Mesenteric fat pad (tissue), 1 donor: ENCODE data around the gene TMEM187. TPM values are rescaled to one million over a fixed set of nuclear protein-coding genes. Genes with fewer than 3 reads are reported as not detected.

Experiments used
- DNase-seq: peaks from one replicate; pipeline ENCODE4 v3.0.0-alpha.2; 2020; ENCODE audit warnings: low spot score
- long read RNA-seq: library from polyadenylated mRNA; unstranded; transcript quantifications from one replicate; pipeline ENCODE4 v2.0.0, GENCODE V29; 2020
- total RNA-seq: library from RNA; stranded (reverse); fragmentation: NEBNext Ultra II Directional; extraction: Animal tissue kit (Norgen Biotek cat#: 25700); gene quantifications from one replicate; pipeline ENCODE4 v1.2.1, GENCODE V29; 2021
- donor health status: DM: yes; HTN: yes; CAD: no.

Gene TMEM187
- total RNA-seq: 8.7 TPM
- long read RNA-seq, transcript TMEM187-201 (2 exons, 1,880 nt): major isoform, 76 of 80 reads
- long read RNA-seq, partial matches to known transcripts: 3 of 80 reads
- long read RNA-seq, other reads (novel, unspliced or antisense): 1 of 80 reads

GRCh38 chrX:153972368-153973126, at the start of gene TMEM187:
Gene TMEM187 (plus strand): TSS chrX:153972754. CDS start chrX:153982063, 9,309 bp downstream.
- peak; percentile 96 for DNase-seq

GRCh38 chrX:153922932-153923857, 49.4 kb upstream of the TMEM187 start:
- no peak for DNase-seq

- no peak for DNase-seq
Measured at GRCh38 chrX:153924149-153924861, 48.2 kb upstream of the TMEM187 start.

- no peak for DNase-seq
Measured at GRCh38 chrX:153925387-153925738, 47.2 kb upstream of the TMEM187 start.

- no peak for DNase-seq
Measured at GRCh38 chrX:153925739-153926551, 46.6 kb upstream of the TMEM187 start, which contains the start of gene ARHGAP4. Gene ARHGAP4 (minus strand): TSS chrX:153926264. CDS start chrX:153926202, 62 bp downstream.

- no peak for DNase-seq
Measured at GRCh38 chrX:153926552-153926857, 46.0 kb upstream of the TMEM187 start.

GRCh38 chrX:153926858-153927671, 45.5 kb upstream of the TMEM187 start:
- DNase-seq: no peak

- no peak for DNase-seq
Measured at GRCh38 chrX:153927672-153927921, 45.0 kb upstream of the TMEM187 start.

- DNase-seq: peak; percentile 98
Measured at GRCh38 chrX:153927922-153928760, 44.4 kb upstream of the TMEM187 start.

- DNase-seq: no peak
Measured at GRCh38 chrX:153928846-153929245, 43.7 kb upstream of the TMEM187 start.

- no peak for DNase-seq
Measured at GRCh38 chrX:153929576-153929975, 43.0 kb upstream of the TMEM187 start.

GRCh38 chrX:153930011-153930910, 42.3 kb upstream of the TMEM187 start:
- DNase-seq: no peak

GRCh38 chrX:153931151-153931550, 41.4 kb upstream of the TMEM187 start:
- no peak for DNase-seq

- DNase-seq: no peak
Measured at GRCh38 chrX:153931748-153932147, 40.8 kb upstream of the TMEM187 start.

- no peak for DNase-seq
Measured at GRCh38 chrX:153932220-153932915, 40.2 kb upstream of the TMEM187 start.

- no peak for DNase-seq
Measured at GRCh38 chrX:153933748-153934147, 38.8 kb upstream of the TMEM187 start.

GRCh38 chrX:153934148-153934761, 38.3 kb upstream of the TMEM187 start:
- DNase-seq: no peak
